ENCODE measurements around the gene MIF4GD.
"Not testable (repeated sequence)": the region's sequence is repeated elsewhere in the genome, so short reads cannot be mapped to it uniquely, and the experiment has no call there.

MIF4GD gene

GRCh38 chr17:75288359-75288758, 17.3 kb upstream of the MIF4GD start:
- DNase-seq (ENCODE audit: low spot score), result no peak

DNA sequence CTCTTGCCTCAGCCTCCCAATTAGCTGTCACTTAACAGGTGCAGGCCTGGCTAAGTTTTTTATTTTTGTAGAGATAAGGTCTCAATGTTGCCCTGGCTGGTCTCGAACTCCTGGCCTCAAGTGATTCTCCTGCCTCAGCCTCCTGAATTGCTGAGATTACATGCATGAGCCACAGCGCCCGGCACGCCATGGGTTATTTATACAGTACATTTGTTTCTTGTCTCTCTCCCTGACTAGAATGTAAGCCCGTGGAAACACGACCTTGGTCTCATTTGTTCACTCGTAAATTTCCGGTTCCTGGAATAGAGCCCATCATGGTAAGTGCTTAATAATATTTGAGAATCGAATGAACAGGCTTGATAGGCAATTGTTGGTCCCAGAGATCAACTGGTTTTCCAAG, 16.2 kb upstream of the MIF4GD start:
- no peak for DNase-seq (ENCODE audit: low spot score)

- no peak for DNase-seq (ENCODE audit: low spot score)
These were observed 14.1 kb upstream of the MIF4GD start for GRCh38 chr17:75285123-75285522.

GRCh38 chr17:75280189-75280588, 9.2 kb upstream of the MIF4GD start:
- DNase-seq (ENCODE audit: low spot score), result not testable (repeated sequence)

GRCh38 chr17:75277664-75278071, 6.6 kb upstream of the MIF4GD start:
- DNase-seq (ENCODE audit: low spot score), result no peak

- DNase-seq (ENCODE audit: low spot score), result no peak
These were observed 3.1 kb upstream of the MIF4GD start for GRCh38 chr17:75273977-75274708.

GRCh38 chr17:75272848-75273184, 1.8 kb upstream of the MIF4GD start:
- DNase-seq (ENCODE audit: low spot score), result no peak

DNA sequence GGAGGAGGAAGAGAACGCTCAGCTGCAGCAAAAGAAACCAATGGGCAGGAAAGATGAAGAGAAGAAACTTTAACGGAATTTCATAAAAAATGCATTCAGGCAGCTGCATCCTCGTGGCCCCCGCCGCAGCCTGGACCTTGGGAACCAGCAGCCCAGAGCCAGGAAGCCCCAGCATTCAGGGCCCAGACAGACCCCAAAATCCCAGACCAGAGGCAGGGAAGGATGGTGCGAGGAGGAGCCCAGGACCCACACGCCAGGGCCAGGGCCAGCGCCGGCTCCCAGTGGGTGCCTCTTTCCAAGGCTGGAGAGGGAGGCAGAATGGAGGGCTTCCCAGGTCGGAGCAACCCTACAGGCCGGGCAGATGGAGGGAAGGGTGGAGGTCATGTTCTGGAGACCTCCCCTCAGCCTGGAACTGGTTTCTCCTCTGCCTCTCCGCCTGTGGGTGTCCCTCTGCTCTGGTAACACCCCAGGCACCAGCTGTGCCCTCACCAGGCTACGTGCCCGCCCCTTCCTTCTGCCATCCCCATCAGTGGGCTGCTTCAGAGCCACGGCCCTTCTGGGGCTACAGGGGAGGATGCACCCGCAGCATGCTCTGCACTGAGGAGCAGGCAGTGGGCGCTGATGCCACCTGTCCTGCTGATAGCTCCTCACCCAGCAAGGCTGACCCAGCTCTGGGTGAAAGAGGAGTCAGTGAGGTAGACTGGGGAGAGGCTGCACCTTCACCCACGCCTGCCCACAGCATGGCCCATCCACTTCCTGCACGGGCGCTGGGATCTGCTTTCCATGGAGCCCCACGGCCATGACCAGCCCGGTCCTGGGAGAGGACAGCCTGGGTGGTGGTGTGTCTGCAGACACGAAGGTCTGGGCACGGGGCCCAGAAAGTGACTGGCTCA, 1.2 kb upstream of the MIF4GD start:
- DNase-seq (ENCODE audit: low spot score), result no peak

DNA sequence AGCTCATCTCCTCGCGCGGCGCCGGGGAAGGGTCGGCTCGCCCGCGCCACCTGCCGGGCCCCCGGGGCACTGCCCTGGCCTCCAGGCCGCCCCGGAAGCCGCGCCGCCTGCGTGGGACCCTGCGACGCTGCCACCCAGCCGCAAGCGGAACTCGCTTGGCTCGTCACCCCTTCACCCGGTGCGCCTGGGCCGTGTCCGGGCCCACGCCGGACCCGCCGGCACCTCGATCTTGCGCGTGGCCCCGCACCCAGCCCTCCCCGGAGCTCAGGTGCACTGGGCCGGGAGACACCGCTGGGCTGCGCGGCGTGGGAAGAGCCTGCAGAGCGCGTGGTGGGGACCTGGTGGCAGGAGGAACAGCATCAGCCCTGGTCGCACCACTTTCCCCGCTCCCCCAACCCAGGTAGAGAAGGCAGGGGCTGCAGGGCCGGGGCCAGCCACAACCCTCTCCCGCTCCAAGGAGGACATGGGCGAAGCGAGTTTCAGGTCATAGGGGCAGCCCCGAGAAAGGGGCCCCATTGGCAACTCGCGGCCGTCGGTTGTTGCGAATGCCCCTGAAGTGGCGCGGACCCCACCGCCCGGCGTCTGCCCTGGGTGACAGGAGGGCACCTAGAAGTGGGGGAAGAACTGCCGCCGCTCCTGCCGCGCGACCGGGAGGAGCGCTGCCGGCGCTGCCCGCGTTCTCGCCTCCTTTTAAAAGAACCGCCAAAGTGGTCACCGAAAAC, 363 bp upstream of the MIF4GD start:
- DNase-seq (ENCODE audit: low spot score), result no peak

DNA sequence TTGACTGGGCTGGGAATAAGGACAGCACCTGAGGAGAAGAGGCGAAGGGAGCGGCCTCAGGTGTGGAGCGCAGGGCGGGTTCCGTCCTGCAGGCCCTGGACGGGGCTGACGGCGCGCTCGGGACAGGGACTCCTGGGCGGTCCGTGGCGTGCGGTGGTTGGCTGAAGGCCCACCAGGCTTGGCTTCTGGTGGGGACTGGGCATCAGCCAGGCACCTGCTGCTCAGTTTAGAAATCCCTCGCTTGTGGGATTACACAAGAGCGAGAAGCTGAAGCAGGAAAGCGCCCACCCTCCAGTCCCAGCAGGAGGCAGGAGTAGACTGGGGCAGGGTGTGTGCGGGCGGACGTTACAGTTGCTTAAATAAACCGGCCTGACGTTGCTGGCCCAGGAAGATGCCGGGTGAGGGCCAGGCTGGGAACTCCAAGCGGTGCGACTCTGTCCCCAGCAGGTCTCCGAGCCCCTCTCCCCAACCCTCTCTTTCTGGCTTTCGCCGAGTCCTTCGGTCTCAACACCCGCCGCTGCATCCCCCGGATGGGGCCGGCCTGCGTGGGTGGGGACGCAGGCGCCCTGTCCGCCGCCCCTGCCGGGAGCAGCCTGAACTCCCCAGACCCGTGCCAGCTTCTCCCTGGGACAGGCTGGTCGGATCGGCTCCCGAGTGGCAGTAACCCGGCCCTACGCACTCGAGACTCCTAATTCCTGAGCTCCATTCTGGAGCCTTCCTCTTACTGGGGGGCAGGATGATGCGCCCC, 639 bp downstream of the MIF4GD start:
- peak; percentile 85 for DNase-seq (ENCODE audit: low spot score)

DNA sequence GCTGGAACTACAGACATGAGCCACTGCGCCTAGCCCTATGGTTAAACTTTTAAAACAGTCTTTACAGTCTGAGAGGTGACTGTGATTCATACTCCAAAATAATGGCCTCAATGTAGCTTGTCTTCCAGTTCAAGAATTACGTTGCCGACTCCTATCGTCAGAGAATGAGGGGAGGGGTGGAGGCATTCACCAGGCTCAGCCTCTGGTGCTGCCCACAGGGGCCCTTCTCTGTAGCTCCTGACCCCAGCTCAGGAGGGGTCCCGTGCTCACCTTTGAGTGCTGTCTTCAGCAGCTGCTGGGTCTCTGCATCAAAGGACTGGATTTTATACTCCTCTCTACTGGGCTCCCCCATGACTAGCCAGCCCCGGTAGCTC, 1.2 kb downstream of the MIF4GD start:
- DNase-seq (ENCODE audit: low spot score), result no peak

GRCh38 chr17:75267411-75268232, 3.4 kb downstream of the MIF4GD start:
- no peak for DNase-seq (ENCODE audit: low spot score)

GRCh38 chr17:75267153-75267410, 3.9 kb downstream of the MIF4GD start:
- DNase-seq (ENCODE audit: low spot score), result no peak

DNA sequence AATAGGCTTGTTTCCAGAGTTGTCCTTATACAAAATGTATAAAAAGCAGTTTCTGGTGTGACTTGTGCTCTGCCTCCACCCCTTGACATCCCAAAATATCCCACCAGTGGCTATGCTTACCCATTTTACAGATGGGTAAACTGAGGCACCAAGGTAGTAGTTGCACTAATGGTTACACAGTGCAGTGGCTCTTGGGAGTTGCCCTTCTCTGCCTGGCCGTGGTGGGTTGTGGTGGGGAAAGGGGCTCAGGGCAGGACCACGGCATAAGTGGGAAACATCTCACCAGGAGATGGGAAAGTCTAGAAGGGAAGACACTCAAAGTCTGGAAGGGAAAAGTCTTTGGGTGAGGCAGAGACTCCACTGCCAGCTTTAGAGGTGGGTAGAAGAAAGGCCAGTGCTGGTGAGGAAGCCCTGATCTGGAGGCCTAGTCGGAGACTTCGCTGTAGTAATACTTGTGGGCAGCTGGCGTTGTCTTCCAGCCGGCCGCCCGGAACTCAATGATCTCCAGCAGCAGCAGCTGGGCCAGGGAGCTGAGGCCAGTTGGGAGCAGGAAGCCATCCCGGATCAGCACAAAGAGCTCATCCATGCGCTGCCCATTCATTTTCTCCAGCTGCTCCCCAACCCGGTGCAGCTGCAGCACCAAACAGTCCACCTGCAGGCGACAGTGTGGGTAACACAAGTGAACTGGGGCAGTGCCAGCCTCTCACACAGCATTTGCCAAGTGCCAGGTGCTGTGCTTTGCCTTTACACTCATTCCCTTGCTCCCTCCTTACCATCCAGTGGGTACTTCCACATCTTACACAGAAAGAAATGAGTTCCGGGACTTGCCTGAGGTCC, 4.5 kb downstream of the MIF4GD start:
- no peak for DNase-seq (ENCODE audit: low spot score)

GRCh38 chr17:75265614-75266315, 5.3 kb downstream of the MIF4GD start:
- DNase-seq (ENCODE audit: low spot score), result no peak

- no peak for DNase-seq (ENCODE audit: low spot score)
These were observed 8.0 kb downstream of the MIF4GD start for GRCh38 chr17:75263055-75263454.

DNA sequence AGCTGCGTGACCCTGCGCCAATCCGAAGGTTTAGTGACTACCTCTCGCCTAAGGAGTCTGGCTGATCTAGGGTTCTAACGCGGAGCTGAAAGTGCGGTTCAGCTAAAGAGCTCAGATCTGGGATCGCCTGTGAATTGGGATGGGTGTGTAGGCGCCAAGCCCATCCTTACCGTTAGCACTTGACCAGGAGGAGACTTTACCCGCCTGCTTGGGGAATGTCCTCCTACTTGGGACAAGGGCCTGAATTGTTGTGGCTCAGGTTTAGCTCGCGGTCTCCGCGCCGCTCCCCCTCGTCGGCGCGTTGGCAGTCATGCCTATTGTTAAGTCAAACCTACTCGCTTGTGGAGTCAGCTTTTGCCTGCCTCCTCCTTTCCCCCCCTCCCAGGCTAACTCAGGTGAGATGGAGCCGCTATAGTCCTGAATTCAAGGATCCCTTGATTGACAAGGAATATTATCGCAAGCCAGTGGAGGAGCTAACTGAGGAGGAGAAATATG, 8.9 kb downstream of the MIF4GD start:
- DNase-seq (ENCODE audit: low spot score), result no peak

GRCh38 chr17:75261336-75262111, 9.5 kb downstream of the MIF4GD start, which contains the start of the genes GGA3 and MRPS7:
Gene GGA3, minus strand, starts transcription at chr17:75261606. Its CDS starts 19 bp downstream, at chr17:75261587.
Gene MRPS7, plus strand, starts transcription at chr17:75261879. Its CDS starts 22 bp downstream, at chr17:75261901.
- peak; percentile 97 for DNase-seq (ENCODE audit: low spot score)

Data from left forelimb (tissue), 1 donor.